Neural cell (in vitro differentiated cells): ENCODE data around the gene ATP2B2. TPM values are rescaled to one million over a fixed set of nuclear protein-coding genes. Genes with fewer than 3 reads are reported as not detected.

Experiments used
- H2AFZ ChIP-seq: fragments of 200-600, 300-800 bp; sonication (generic), shearing (Covaris generic); 2 replicates; pipeline ENCODE4 v1.6.0; 2014; ENCODE audit warnings: low read depth, mild to moderate bottlenecking, antibody characterized with exemption, low read length, moderate library complexity
- H3F3A ChIP-seq: fragments of 200-600 bp; shearing (Covaris generic); 2 replicates; pipeline ENCODE4 v1.6.1; 2016; ENCODE audit warnings: mild to moderate bottlenecking, moderate library complexity, mixed read lengths, antibody characterized with exemption, low read length; ENCODE audit not compliant: insufficient read depth, poor library complexity, severe bottlenecking
- H3K27ac ChIP-seq: fragments of 200-600, 300-800 bp; sonication (generic), shearing (Covaris generic); 2 replicates; pipeline ENCODE4 v1.5.1; 2014; ENCODE audit warnings: mild to moderate bottlenecking, low read length, moderate library complexity
- H3K27me3 ChIP-seq: fragments of 300-800, 200-600 bp; sonication (generic), shearing (Covaris generic); 2 replicates; pipeline ENCODE4 v1.6.0; 2014; ENCODE audit warnings: mild to moderate bottlenecking, low read depth, low read length, moderate library complexity; ENCODE audit not compliant: insufficient read depth
- H3K36me3 ChIP-seq: fragments of 300-800, 200-600 bp; sonication (generic), shearing (Covaris generic); 2 replicates; pipeline ENCODE4 v1.5.1; 2014; ENCODE audit warnings: mild to moderate bottlenecking, antibody characterized with exemption, low read length, moderate library complexity; ENCODE audit not compliant: insufficient read depth
- H3K4me2 ChIP-seq: fragments of 300-800, 200-600 bp; sonication (generic), shearing (Covaris generic); 2 replicates; pipeline ENCODE4 v1.6.0; 2014; ENCODE audit warnings: mild to moderate bottlenecking, low read length
- H3K4me3 ChIP-seq: fragments of 300-800, 200-600 bp; sonication (generic), shearing (Covaris generic); 2 replicates; pipeline ENCODE4 v1.5.1; 2014; ENCODE audit warnings: mild to moderate bottlenecking, low read length, moderate library complexity
- H3K79me2 ChIP-seq: fragments of 200-600 bp; shearing (Covaris generic); replicated peaks from 2 replicates; pipeline ENCODE4 v1.6.0; 2014; ENCODE audit warnings: mild to moderate bottlenecking, low read length, moderate library complexity; ENCODE audit not compliant: insufficient read depth
- H3K9ac ChIP-seq: fragments of 300-800, 200-600 bp; sonication (generic), shearing (Covaris generic); 2 replicates; pipeline ENCODE4 v1.6.1; 2016; ENCODE audit warnings: mild to moderate bottlenecking, low read length, mixed read lengths
- H3K9me2 ChIP-seq: fragments of 200-600 bp; shearing (Covaris generic); 2 replicates; pipeline ENCODE4 v1.6.1; 2016; ENCODE audit warnings: mild to moderate bottlenecking, low read length, mixed read lengths; ENCODE audit not compliant: insufficient read depth
- H3K9me3 ChIP-seq: fragments of 200-600, 300-800 bp; sonication (generic), shearing (Covaris generic); 2 replicates; pipeline ENCODE4 v1.6.1; 2016; ENCODE audit warnings: mild to moderate bottlenecking, mixed run types, low read length, moderate library complexity, mixed read lengths
- H4K20me1 ChIP-seq: fragments of 200-600 bp; shearing (Covaris generic); 2 replicates; pipeline ENCODE4 v1.6.1; 2016; ENCODE audit warnings: mild to moderate bottlenecking, mixed run types; ENCODE audit not compliant: insufficient read depth
- EP300 ChIP-seq: fragments of 450-650 bp; conservative IDR thresholded peaks from 2 replicates; pipeline ENCODE4 v1.6.1; 2014; ENCODE audit warnings: antibody characterized with exemption, mild to moderate bottlenecking, moderate library complexity; ENCODE audit not compliant: poor library complexity, severe bottlenecking
- EZH2 ChIP-seq: fragments of 200-600, 300-800 bp; shearing (Covaris generic), sonication (generic); IDR thresholded peaks from 2 replicates; pipeline ENCODE4 v1.6.1; 2014; ENCODE audit warnings: antibody characterized with exemption, low read length, borderline replicate concordance, mild to moderate bottlenecking; ENCODE audit not compliant: insufficient read depth, poor library complexity, severe bottlenecking
- MXI1 ChIP-seq: fragments of 450-650 bp; conservative IDR thresholded peaks from 2 replicates; pipeline ENCODE4 v1.6.1; 2014; ENCODE audit warnings: antibody characterized with exemption, mild to moderate bottlenecking; ENCODE audit not compliant: poor library complexity, severe bottlenecking
- POLR2AphosphoS5 ChIP-seq: IDR thresholded peaks from 2 replicates; pipeline ENCODE4 v1.6.1; 2012
- RAD21 ChIP-seq: fragments of 450-650 bp; conservative IDR thresholded peaks from 2 replicates; pipeline ENCODE4 v1.6.1; 2014; ENCODE audit warnings: antibody characterized with exemption, mild to moderate bottlenecking, moderate library complexity
- SMC3 ChIP-seq: fragments of 450-650 bp; conservative IDR thresholded peaks from 2 replicates; pipeline ENCODE4 v1.6.1; 2014; ENCODE audit warnings: antibody characterized with exemption, mild to moderate bottlenecking, moderate library complexity; ENCODE audit not compliant: poor library complexity
- TAF1 ChIP-seq: IDR thresholded peaks from 2 replicates; pipeline ENCODE4 v1.6.1; 2012; ENCODE audit warnings: low read depth
- polyA plus RNA-seq: library from polyadenylated mRNA; depleted of rRNA; stranded (reverse); fragments of >200 nt; gene quantifications from 2 replicates; pipeline ENCODE4 v1.2.3, GENCODE V29; 2014
- TF ChIP-seq, protein P1 (sequence below): fragments of 450-650 bp; IDR thresholded peaks from 2 replicates; pipeline ENCODE4 v1.5.1; 2014; ENCODE audit warnings: antibody characterized with exemption, mild to moderate bottlenecking, moderate library complexity; ENCODE audit not compliant: poor library complexity, severe bottlenecking
- TF ChIP-seq, protein P2 (sequence below): IDR thresholded peaks from 2 replicates; pipeline ENCODE4 v1.6.1; 2012; ENCODE audit warnings: borderline replicate concordance

Gene ATP2B2
- polyA plus RNA-seq, 1 donor from 2014 or later, result 8.3 TPM

DNA sequence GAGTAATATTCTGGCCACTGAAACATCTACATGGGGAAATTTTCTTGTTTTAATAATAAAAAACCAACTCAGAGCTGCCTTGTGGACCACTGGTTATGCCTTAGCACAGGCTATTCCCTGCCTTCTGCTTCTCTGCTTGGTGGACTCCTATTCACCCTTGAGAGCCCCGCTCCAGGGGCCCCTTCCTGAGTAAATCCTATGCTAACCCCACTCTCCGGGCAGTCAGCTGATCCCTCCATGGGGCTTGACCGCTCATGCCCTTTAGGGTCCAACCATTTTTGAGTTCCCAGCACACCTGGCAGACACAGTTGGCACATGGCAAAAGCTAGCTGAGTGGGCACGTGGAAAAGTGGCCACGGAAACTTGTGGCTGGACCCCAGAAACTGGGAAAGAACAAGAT, 38.2 kb downstream of the ATP2B2 start:
- no peaks in the 10 kb centered on the region for H3K79me2 ChIP-seq
- no peaks in the 10 kb centered on the region for H3F3A ChIP-seq

DNA sequence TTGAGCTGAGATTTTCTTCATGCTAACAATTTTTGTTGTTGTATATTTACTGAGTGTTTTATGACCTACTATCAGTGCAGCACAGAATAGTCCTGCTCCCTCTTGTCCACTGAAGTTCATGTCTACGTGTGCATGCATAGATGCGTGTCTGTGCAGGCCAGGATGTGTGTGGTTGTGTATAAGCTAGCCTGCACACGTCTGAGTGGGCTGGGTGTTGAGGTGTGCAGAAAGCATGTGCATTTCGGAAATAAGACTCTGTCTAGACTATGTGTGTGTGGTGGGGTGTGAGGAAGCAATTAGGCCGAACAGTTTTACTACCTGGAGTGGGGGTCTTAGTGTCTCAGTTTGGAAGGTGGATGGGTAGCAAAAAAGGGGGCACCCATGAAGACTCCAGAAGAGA, 39.2 kb downstream of the ATP2B2 start:
- Histone ChIP-seq H3K36me3 (no peaks in the 10 kb centered on the region), H2AFZ (no peak overlapping the region), H4K20me1 (no peaks in the 10 kb centered on the region), H3K4me2 (no peak overlapping the region), H3K9me2 (no peaks in the 10 kb centered on the region), H3K27ac (no peak overlapping the region), H3K9me3 (no peaks in the 10 kb centered on the region), H3K79me2 (no peaks in the 10 kb centered on the region), H3K9ac (no peak overlapping the region), H3K27me3 (no peaks in the 10 kb centered on the region), H3F3A (no peaks in the 10 kb centered on the region), H3K4me3 (no peak overlapping the region)
- TF ChIP-seq TAF1 (no peak), EP300 (no peak), POLR2AphosphoS5 (no peak)
- TF ChIP-seq, protein P1, sequence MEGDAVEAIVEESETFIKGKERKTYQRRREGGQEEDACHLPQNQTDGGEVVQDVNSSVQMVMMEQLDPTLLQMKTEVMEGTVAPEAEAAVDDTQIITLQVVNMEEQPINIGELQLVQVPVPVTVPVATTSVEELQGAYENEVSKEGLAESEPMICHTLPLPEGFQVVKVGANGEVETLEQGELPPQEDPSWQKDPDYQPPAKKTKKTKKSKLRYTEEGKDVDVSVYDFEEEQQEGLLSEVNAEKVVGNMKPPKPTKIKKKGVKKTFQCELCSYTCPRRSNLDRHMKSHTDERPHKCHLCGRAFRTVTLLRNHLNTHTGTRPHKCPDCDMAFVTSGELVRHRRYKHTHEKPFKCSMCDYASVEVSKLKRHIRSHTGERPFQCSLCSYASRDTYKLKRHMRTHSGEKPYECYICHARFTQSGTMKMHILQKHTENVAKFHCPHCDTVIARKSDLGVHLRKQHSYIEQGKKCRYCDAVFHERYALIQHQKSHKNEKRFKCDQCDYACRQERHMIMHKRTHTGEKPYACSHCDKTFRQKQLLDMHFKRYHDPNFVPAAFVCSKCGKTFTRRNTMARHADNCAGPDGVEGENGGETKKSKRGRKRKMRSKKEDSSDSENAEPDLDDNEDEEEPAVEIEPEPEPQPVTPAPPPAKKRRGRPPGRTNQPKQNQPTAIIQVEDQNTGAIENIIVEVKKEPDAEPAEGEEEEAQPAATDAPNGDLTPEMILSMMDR, result no peak

More for the DNA sequence above, 38.2 kb downstream of the ATP2B2 start:
- no peak overlapping the region for H3K4me2 ChIP-seq
- no peaks in the 10 kb centered on the region for H3K9me3 ChIP-seq
- H3K27ac ChIP-seq, result no peak overlapping the region
- no peaks in the 10 kb centered on the region for H3K36me3 ChIP-seq
- no peaks in the 10 kb centered on the region for H3K9me2 ChIP-seq
- no peaks in the 10 kb centered on the region for H3K27me3 ChIP-seq
- H3K4me3 ChIP-seq, result no peak overlapping the region
- no peak overlapping the region for H3K9ac ChIP-seq
- TF ChIP-seq EP300 (no peak), POLR2AphosphoS5 (no peak), RAD21 (no peak), EZH2 (no peak), TAF1 (no peak), MXI1 (no peak), SMC3 (no peak)
- TF ChIP-seq, protein P2, sequence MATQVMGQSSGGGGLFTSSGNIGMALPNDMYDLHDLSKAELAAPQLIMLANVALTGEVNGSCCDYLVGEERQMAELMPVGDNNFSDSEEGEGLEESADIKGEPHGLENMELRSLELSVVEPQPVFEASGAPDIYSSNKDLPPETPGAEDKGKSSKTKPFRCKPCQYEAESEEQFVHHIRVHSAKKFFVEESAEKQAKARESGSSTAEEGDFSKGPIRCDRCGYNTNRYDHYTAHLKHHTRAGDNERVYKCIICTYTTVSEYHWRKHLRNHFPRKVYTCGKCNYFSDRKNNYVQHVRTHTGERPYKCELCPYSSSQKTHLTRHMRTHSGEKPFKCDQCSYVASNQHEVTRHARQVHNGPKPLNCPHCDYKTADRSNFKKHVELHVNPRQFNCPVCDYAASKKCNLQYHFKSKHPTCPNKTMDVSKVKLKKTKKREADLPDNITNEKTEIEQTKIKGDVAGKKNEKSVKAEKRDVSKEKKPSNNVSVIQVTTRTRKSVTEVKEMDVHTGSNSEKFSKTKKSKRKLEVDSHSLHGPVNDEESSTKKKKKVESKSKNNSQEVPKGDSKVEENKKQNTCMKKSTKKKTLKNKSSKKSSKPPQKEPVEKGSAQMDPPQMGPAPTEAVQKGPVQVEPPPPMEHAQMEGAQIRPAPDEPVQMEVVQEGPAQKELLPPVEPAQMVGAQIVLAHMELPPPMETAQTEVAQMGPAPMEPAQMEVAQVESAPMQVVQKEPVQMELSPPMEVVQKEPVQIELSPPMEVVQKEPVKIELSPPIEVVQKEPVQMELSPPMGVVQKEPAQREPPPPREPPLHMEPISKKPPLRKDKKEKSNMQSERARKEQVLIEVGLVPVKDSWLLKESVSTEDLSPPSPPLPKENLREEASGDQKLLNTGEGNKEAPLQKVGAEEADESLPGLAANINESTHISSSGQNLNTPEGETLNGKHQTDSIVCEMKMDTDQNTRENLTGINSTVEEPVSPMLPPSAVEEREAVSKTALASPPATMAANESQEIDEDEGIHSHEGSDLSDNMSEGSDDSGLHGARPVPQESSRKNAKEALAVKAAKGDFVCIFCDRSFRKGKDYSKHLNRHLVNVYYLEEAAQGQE, result no peak
- TF ChIP-seq, protein P1, result no peak
- no peaks in the 10 kb centered on the region for H4K20me1 ChIP-seq
- H2AFZ ChIP-seq, result no peak overlapping the region
